Liver (tissue), 3 donors: ENCODE data around the gene GADL1.

Source experiments
- GABPA ChIP-seq, 2 donors: IDR thresholded peaks in 1 of 2; conservative IDR thresholded peaks in 1 of 2; 2 replicates each; pipeline ENCODE4 v1.6.1; 2016; ENCODE audit warnings: antibody characterized with exemption in 2 of 2, mild to moderate bottlenecking in 1 of 2, moderate library complexity in 1 of 2
- RAD21 ChIP-seq, 2 donors: IDR thresholded peaks; 2 replicates each; pipeline ENCODE4 v1.6.1; 2016; ENCODE audit warnings: antibody characterized with exemption in 2 of 2, mild to moderate bottlenecking in 2 of 2
- RXRA ChIP-seq, 2 donors: IDR thresholded peaks; 2 replicates each; pipeline ENCODE4 v1.6.1; 2017 to 2018; ENCODE audit warnings: antibody characterized with exemption in 2 of 2, mild to moderate bottlenecking in 1 of 2
- SP1 ChIP-seq: IDR thresholded peaks from 2 replicates; pipeline ENCODE4 v1.6.1; 2018; ENCODE audit warnings: antibody characterized with exemption, mild to moderate bottlenecking
- TAF1 ChIP-seq: conservative IDR thresholded peaks from 2 replicates; pipeline ENCODE4 v1.6.1; 2016; ENCODE audit warnings: antibody characterized with exemption, mild to moderate bottlenecking
- YY1 ChIP-seq: IDR thresholded peaks from 2 replicates; pipeline ENCODE4 v1.6.1; 2016; ENCODE audit warnings: antibody characterized with exemption, mild to moderate bottlenecking
- TF ChIP-seq, protein P1 (sequence below): fragments of 150-350 bp; IDR thresholded peaks from 2 replicates; pipeline ENCODE4 v1.5.1; 2017; ENCODE audit warnings: improper control_type of control experiment, low read depth, low read length; ENCODE audit not compliant: missing input control
- TF ChIP-seq, protein P2 (sequence below): IDR thresholded peaks from 2 replicates; pipeline ENCODE4 v1.6.1; 2016; ENCODE audit warnings: antibody characterized with exemption
- TF ChIP-seq, protein P3 (sequence below): IDR thresholded peaks from 2 replicates; pipeline ENCODE4 v1.6.1; 2016; ENCODE audit warnings: antibody characterized with exemption
- TF ChIP-seq, protein P4 (sequence below): IDR thresholded peaks from 2 replicates; pipeline ENCODE4 v1.6.1; 2016; ENCODE audit warnings: antibody characterized with exemption
- donor health status: healthy.
- donor health status: healthy.

DNA sequence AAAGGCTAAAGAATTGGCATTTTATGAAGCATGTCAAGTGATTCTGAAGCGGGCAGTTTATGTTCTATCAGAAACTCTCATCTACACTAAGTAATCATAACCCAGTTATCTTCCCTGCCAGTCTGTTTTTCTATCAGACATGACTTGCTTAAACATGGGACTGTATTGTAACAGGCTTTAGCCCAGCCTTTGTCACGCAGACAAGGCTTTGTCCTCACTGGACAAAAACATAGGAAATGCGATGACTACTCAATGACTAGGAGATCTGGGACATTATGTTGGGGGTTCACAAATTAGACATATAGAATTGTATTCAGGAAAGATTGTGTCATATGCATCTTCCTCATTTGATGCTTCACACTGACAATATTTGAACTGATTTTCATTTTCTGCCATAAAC is 115.5 kb downstream of the GADL1 start:
- TF ChIP-seq, protein P1, sequence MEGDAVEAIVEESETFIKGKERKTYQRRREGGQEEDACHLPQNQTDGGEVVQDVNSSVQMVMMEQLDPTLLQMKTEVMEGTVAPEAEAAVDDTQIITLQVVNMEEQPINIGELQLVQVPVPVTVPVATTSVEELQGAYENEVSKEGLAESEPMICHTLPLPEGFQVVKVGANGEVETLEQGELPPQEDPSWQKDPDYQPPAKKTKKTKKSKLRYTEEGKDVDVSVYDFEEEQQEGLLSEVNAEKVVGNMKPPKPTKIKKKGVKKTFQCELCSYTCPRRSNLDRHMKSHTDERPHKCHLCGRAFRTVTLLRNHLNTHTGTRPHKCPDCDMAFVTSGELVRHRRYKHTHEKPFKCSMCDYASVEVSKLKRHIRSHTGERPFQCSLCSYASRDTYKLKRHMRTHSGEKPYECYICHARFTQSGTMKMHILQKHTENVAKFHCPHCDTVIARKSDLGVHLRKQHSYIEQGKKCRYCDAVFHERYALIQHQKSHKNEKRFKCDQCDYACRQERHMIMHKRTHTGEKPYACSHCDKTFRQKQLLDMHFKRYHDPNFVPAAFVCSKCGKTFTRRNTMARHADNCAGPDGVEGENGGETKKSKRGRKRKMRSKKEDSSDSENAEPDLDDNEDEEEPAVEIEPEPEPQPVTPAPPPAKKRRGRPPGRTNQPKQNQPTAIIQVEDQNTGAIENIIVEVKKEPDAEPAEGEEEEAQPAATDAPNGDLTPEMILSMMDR, result no peak
- TF ChIP-seq RXRA (IDR thresholded peaks at IDR 0.05) (no peak), GABPA (IDR thresholded peaks at IDR 0.05 in 1 of 2, conservative IDR thresholded peaks at IDR 0.05 in 1 of 2) (no peak), YY1 (no peak), TAF1 (no peak), SP1 (no peak), RAD21 (IDR thresholded peaks at IDR 0.05) (no peak)
- TF ChIP-seq, protein P2, sequence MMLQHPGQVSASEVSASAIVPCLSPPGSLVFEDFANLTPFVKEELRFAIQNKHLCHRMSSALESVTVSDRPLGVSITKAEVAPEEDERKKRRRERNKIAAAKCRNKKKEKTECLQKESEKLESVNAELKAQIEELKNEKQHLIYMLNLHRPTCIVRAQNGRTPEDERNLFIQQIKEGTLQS, result no peak
- TF ChIP-seq, protein P3, sequence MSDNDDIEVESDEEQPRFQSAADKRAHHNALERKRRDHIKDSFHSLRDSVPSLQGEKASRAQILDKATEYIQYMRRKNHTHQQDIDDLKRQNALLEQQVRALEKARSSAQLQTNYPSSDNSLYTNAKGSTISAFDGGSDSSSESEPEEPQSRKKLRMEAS, result no peak
- TF ChIP-seq, protein P4, sequence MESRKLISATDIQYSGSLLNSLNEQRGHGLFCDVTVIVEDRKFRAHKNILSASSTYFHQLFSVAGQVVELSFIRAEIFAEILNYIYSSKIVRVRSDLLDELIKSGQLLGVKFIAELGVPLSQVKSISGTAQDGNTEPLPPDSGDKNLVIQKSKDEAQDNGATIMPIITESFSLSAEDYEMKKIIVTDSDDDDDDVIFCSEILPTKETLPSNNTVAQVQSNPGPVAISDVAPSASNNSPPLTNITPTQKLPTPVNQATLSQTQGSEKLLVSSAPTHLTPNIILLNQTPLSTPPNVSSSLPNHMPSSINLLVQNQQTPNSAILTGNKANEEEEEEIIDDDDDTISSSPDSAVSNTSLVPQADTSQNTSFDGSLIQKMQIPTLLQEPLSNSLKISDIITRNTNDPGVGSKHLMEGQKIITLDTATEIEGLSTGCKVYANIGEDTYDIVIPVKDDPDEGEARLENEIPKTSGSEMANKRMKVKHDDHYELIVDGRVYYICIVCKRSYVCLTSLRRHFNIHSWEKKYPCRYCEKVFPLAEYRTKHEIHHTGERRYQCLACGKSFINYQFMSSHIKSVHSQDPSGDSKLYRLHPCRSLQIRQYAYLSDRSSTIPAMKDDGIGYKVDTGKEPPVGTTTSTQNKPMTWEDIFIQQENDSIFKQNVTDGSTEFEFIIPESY, result no peak
